ENCODE data around the gene MCAM.
A peak's percentile ranks its signal among the peaks of the same experiment; 100 is the strongest.

The MCAM gene

GRCh38 chr11:119310682-119311052 is 6.3 kb downstream of the MCAM start:
- DNase-seq (no peak), ATAC-seq (no peak)
- no peak overlapping the region for H3K27ac Mint-ChIP-seq
- H3K4me1 Mint-ChIP-seq, result peaks cover 24% of the 10 kb centered on the region
- no peaks in the 10 kb centered on the region for H3K27me3 Mint-ChIP-seq
- H3K36me3 Mint-ChIP-seq (ENCODE audit: low read depth), result peaks cover 5% of the 10 kb centered on the region
- H3K4me3 Mint-ChIP-seq, result no peak overlapping the region
- H3K9me3 Mint-ChIP-seq, result no peaks in the 10 kb centered on the region

GRCh38 chr11:119309953-119310681 is 6.8 kb downstream of the MCAM start:
- H3K27me3 Mint-ChIP-seq, result no peaks in the 10 kb centered on the region
- no peak for ATAC-seq
- DNase-seq, result no peak
- H3K36me3 Mint-ChIP-seq (ENCODE audit: low read depth), result peaks cover 8% of the 10 kb centered on the region
- peaks cover 24% of the 10 kb centered on the region for H3K4me1 Mint-ChIP-seq
- H3K4me3 Mint-ChIP-seq, result no peak overlapping the region
- H3K9me3 Mint-ChIP-seq, result no peaks in the 10 kb centered on the region
- H3K27ac Mint-ChIP-seq, result no peak overlapping the region

- H3K27me3 Mint-ChIP-seq, result no peaks in the 10 kb centered on the region
- no peak for ATAC-seq
- no peak overlapping the region for H3K4me3 Mint-ChIP-seq
- DNase-seq, result no peak
- H3K4me1 Mint-ChIP-seq, result peaks cover 29% of the 10 kb centered on the region
- H3K36me3 Mint-ChIP-seq (ENCODE audit: low read depth), result peaks cover 9% of the 10 kb centered on the region
- H3K27ac Mint-ChIP-seq, result no peak overlapping the region
- H3K9me3 Mint-ChIP-seq, result no peaks in the 10 kb centered on the region
These were observed 7.5 kb downstream of the MCAM start for GRCh38 chr11:119309411-119309810.

- ATAC-seq (no peak), DNase-seq (no peak)
- Mint-ChIP-seq H3K36me3 (ENCODE audit: low read depth) (peaks cover 23% of the 10 kb centered on the region), H3K9me3 (no peaks in the 10 kb centered on the region), H3K27me3 (no peaks in the 10 kb centered on the region), H3K27ac (no peak overlapping the region), H3K4me1 (peaks cover 29% of the 10 kb centered on the region), H3K4me3 (no peak overlapping the region)
These were observed 9.0 kb downstream of the MCAM start for GRCh38 chr11:119307974-119308373.

- DNase-seq (no peak), ATAC-seq (no peak)
- Mint-ChIP-seq H3K27me3 (no peaks in the 10 kb centered on the region), H3K27ac (peak overlapping the region; percentile 97), H3K9me3 (no peaks in the 10 kb centered on the region), H3K4me1 (peaks cover 29% of the 10 kb centered on the region), H3K4me3 (no peak overlapping the region), H3K36me3 (ENCODE audit: low read depth) (peaks cover 23% of the 10 kb centered on the region)
These were observed 9.7 kb downstream of the MCAM start for GRCh38 chr11:119307219-119307618.

GRCh38 chr11:119306373-119306890 is 10.5 kb downstream of the MCAM start:
- peak overlapping the region; percentile 97 for H3K27ac Mint-ChIP-seq
- H3K9me3 Mint-ChIP-seq, result no peaks in the 10 kb centered on the region
- ATAC-seq (peak; percentile 89), DNase-seq (peak; percentile 33)
- H3K4me1 Mint-ChIP-seq, result peaks cover 29% of the 10 kb centered on the region
- H3K36me3 Mint-ChIP-seq (ENCODE audit: low read depth), result peaks cover 28% of the 10 kb centered on the region
- peak overlapping the region; percentile 57 for H3K4me3 Mint-ChIP-seq
- H3K27me3 Mint-ChIP-seq, result no peaks in the 10 kb centered on the region

- ATAC-seq, result peak; percentile 31
- peaks cover 32% of the 10 kb centered on the region for H3K36me3 Mint-ChIP-seq (ENCODE audit: low read depth)
- H3K4me3 Mint-ChIP-seq, result peak overlapping the region; percentile 57
These were observed 11.2 kb downstream of the MCAM start for GRCh38 chr11:119305556-119306372.

GRCh38 chr11:119303227-119303718 is 13.7 kb downstream of the MCAM start:
- Mint-ChIP-seq H3K9me3 (no peaks in the 10 kb centered on the region), H3K4me1 (peaks cover 29% of the 10 kb centered on the region), H3K27me3 (no peaks in the 10 kb centered on the region), H3K27ac (no peak overlapping the region), H3K36me3 (ENCODE audit: low read depth) (peaks cover 41% of the 10 kb centered on the region), H3K4me3 (no peak overlapping the region)
- DNase-seq (no peak), ATAC-seq (no peak)

More at GRCh38 chr11:119305556-119306372, 11.2 kb downstream of the MCAM start:
- Mint-ChIP-seq H3K4me1 (peaks cover 29% of the 10 kb centered on the region), H3K27ac (peak overlapping the region; percentile 97), H3K27me3 (no peaks in the 10 kb centered on the region), H3K9me3 (no peaks in the 10 kb centered on the region)
- no peak for DNase-seq

GRCh38 chr11:119300198-119300964 is 16.5 kb downstream of the MCAM start:
- no peaks in the 10 kb centered on the region for H3K9me3 Mint-ChIP-seq
- DNase-seq (no peak), ATAC-seq (no peak)
- H3K27me3 Mint-ChIP-seq, result no peaks in the 10 kb centered on the region
- H3K27ac Mint-ChIP-seq, result no peak overlapping the region
- H3K4me1 Mint-ChIP-seq, result peaks cover 7% of the 10 kb centered on the region
- no peak overlapping the region for H3K4me3 Mint-ChIP-seq
- peaks cover 46% of the 10 kb centered on the region for H3K36me3 Mint-ChIP-seq (ENCODE audit: low read depth)

- Mint-ChIP-seq H3K9me3 (no peaks in the 10 kb centered on the region), H3K4me3 (no peak overlapping the region), H3K36me3 (ENCODE audit: low read depth) (peaks cover 43% of the 10 kb centered on the region), H3K4me1 (no peaks in the 10 kb centered on the region), H3K27me3 (no peaks in the 10 kb centered on the region), H3K27ac (no peak overlapping the region)
- DNase-seq (no peak), ATAC-seq (no peak)
These were observed 17.5 kb downstream of the MCAM start for GRCh38 chr11:119299416-119299815.

GRCh38 chr11:119298726-119299125 is 18.2 kb downstream of the MCAM start:
- no peak for ATAC-seq
- Mint-ChIP-seq H3K4me1 (no peaks in the 10 kb centered on the region), H3K27ac (no peak overlapping the region), H3K36me3 (ENCODE audit: low read depth) (peaks cover 36% of the 10 kb centered on the region), H3K27me3 (no peaks in the 10 kb centered on the region), H3K9me3 (no peaks in the 10 kb centered on the region), H3K4me3 (no peak overlapping the region)
- DNase-seq, result no peak

- H3K4me3 Mint-ChIP-seq, result no peak overlapping the region
- H3K36me3 Mint-ChIP-seq (ENCODE audit: low read depth), result peaks cover 31% of the 10 kb centered on the region
- ATAC-seq (no peak), DNase-seq (no peak)
- H3K27me3 Mint-ChIP-seq, result no peaks in the 10 kb centered on the region
- no peak overlapping the region for H3K27ac Mint-ChIP-seq
- H3K9me3 Mint-ChIP-seq, result no peaks in the 10 kb centered on the region
- no peaks in the 10 kb centered on the region for H3K4me1 Mint-ChIP-seq
These were observed 19.0 kb downstream of the MCAM start for GRCh38 chr11:119297938-119298337.

- no peak for DNase-seq
These were observed 21.8 kb downstream of the MCAM start for GRCh38 chr11:119295178-119295577.

GRCh38 chr11:119293461-119293860 is 23.5 kb downstream of the MCAM start:
- Mint-ChIP-seq H3K9me3 (no peaks in the 10 kb centered on the region), H3K4me1 (no peaks in the 10 kb centered on the region), H3K27ac (no peak overlapping the region), H3K36me3 (ENCODE audit: low read depth) (peaks cover 23% of the 10 kb centered on the region), H3K27me3 (no peaks in the 10 kb centered on the region), H3K4me3 (no peak overlapping the region)
- ATAC-seq, result no peak
- no peak for DNase-seq

More at GRCh38 chr11:119295178-119295577, 21.8 kb downstream of the MCAM start:
- Mint-ChIP-seq H3K27me3 (no peaks in the 10 kb centered on the region), H3K36me3 (ENCODE audit: low read depth) (peaks cover 26% of the 10 kb centered on the region), H3K27ac (no peak overlapping the region), H3K4me3 (no peak overlapping the region), H3K9me3 (no peaks in the 10 kb centered on the region), H3K4me1 (no peaks in the 10 kb centered on the region)
- no peak for ATAC-seq
